GM12865 (cell line): Measurements from ENCODE around the gene SOCS6.
"Not testable (repeated sequence)": the region's sequence is repeated elsewhere in the genome, so short reads cannot be mapped to it uniquely, and the experiment has no call there.

Experiments used
- DNase-seq: peaks from one replicate; pipeline ENCODE4 v3.0.0; 2010; ENCODE audit warnings: low read depth
- H3K4me3 ChIP-seq: 2 replicates; pipeline ENCODE4 v1.5.1; 2011; ENCODE audit warnings: mild to moderate bottlenecking, low read depth, low read length, control low read depth
- TF ChIP-seq, protein P1 (sequence below): IDR thresholded peaks from 2 replicates; pipeline ENCODE4 v1.5.1; 2011; ENCODE audit warnings: low read length, control low read depth, low read depth, inconsistent platforms; ENCODE audit not compliant: insufficient read depth; ENCODE audit errors: missing control alignments

The SOCS6 gene

DNA sequence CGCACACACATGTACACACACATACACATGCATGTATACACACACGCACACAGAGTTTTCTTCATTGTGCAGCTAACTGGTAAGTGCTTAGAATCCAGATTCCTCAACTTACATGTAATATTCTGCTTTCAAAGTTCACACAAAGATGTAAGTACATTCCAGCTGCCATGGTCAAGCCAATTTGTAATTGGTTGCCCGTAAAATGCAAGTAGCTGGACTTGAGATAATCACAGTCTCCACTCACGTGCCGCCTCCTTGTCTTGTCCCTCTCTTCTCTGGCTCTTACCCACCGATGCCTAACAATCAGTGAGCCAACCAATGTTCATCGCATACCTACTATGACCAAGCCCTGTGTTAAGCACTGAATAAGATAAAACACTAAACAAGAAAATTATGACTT, 77.8 kb downstream of the SOCS6 start:
- DNase-seq = no peak
- TF ChIP-seq, protein P1, sequence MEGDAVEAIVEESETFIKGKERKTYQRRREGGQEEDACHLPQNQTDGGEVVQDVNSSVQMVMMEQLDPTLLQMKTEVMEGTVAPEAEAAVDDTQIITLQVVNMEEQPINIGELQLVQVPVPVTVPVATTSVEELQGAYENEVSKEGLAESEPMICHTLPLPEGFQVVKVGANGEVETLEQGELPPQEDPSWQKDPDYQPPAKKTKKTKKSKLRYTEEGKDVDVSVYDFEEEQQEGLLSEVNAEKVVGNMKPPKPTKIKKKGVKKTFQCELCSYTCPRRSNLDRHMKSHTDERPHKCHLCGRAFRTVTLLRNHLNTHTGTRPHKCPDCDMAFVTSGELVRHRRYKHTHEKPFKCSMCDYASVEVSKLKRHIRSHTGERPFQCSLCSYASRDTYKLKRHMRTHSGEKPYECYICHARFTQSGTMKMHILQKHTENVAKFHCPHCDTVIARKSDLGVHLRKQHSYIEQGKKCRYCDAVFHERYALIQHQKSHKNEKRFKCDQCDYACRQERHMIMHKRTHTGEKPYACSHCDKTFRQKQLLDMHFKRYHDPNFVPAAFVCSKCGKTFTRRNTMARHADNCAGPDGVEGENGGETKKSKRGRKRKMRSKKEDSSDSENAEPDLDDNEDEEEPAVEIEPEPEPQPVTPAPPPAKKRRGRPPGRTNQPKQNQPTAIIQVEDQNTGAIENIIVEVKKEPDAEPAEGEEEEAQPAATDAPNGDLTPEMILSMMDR = no peak
- H3K4me3 ChIP-seq = no peak overlapping the region

DNA sequence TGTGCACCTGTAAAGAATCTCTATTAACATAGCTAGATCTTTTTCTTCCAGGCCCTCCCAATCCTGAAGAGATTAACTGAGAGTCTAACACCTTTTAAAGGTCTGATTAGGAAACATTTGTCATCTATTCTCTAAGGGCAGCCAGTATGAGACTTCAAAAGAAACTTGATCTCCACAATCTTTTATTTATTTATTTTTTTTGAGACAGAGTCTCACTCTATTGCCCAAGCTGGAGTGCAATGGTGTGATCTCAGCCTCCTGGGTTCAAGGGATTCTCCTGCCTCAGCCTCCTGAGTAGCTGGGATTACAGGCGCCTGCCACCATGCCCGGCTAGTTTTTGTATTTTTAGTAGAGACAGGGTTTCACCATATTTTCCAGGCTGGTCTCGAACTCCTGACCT, 78.5 kb downstream of the SOCS6 start:
- H3K4me3 ChIP-seq, DNase-seq: not testable (repeated sequence)

DNA sequence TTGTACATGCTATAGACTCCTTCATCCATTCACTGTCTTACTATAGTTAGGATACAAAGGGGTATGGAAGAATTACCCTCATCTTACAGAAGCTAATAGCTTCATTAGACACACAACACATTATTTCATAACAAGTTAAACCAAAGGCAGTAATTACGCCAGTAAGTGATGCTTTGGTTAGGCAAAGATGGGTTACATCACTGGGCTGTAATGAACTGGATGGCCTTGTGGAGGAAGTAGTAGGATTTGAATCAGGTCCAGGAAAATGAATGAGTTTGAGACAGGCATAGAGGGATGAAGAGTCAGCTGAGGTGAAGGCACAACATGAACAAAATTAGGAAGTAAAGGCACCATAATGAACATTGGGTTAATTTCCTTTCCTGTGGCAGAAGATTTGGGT, 80.1 kb downstream of the SOCS6 start:
- no peak for DNase-seq
- TF ChIP-seq, protein P1 = no peak
- H3K4me3 ChIP-seq = no peak overlapping the region

DNA sequence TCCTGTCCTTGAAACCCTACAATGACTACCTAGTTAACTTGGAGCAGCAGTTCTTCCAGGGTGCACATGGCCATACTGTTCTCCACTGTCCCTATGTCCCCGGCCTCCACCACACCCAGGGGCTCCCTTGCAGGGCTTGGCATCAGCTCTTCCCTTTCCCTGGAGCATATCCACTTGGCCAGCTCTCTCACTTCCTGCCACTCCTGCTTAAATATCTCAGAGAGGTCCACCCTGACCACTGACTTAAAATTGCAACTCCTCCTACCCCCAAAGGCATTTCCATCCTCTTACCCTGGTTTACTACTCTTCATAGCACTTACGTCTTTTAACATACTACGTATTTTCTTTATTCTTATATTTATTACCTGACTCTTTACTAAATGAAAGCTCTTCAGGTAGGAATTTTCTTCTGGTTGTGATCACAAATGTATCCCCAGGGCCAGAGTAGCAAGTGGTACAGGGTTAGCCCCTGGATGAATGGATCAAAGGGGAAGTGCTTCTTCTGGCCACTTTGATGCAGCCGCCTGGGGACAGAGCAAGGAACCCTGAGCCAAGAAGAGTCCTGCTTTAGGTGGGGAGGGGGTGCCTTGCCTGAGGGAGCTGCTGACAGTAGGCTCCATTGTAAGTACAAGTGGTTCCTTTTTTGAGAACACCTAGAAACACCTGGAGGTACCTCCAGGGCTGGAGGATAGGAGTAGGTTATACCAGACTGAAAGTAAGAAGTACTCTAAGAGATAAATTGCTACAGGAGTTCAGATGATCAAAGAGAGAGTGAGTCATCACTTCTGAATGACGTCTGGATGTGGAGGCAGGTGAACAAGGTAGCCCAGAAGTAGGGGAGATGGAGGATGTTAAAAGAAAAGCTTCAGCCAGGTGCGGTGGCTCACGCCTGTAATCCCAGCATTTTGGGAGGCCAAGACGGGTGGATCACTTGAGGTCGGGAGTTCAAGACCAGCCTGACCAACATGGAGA, 82.2 kb downstream of the SOCS6 start:
- TF ChIP-seq, protein P1 = no peak
- no peak for DNase-seq
- no peak overlapping the region for H3K4me3 ChIP-seq

DNA sequence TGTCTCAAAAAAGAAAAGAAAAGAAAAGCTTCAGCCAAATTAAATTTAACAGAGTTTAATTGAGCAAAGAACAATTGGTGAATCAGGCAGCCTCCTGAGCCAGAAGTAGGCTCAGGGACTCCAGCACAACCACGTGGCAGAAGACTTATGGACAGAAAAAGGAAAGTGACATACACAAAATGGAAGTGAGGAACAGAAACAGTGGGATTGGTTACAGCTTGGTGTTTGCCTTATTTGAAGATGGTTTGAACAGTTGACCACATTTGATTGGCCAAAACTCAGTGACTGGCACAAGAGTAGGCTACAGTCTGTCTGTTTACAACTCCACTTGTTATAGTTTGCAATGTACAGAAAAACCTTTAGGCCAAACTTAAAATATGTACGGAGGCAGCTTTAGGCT, 83.1 kb downstream of the SOCS6 start:
- TF ChIP-seq, protein P1 = no peak
- H3K4me3 ChIP-seq = no peak overlapping the region
- DNase-seq = no peak

DNA sequence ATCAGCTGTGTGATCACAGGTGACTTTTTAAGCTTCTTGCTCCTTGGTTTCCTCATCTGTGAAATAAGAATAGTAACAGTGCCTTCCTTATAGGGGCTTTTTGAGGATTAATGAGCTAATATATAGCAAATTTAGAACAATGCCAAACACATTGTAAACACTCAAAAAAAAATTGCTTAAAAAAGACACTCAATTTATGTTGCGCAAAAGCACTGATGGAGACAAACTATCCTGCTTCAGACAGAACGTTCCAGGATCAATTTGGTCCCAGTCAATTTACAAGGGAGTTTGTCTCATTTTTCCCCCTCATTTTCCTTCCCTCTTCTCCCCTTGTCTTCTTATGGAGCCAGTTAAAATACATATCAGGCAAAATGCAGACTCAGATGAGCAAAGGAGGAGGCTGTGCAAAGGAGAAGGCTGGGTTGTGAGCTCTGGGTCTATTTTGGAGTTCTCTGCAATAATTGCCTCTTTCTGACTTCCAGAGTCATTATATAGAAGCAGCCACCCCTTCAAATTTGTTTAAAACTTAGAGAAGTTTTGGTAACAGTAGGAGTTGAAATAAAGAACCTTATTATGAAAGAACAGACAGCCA, 83.7 kb downstream of the SOCS6 start:
- no peak for DNase-seq
- no peak overlapping the region for H3K4me3 ChIP-seq
- TF ChIP-seq, protein P1 = no peak

DNA sequence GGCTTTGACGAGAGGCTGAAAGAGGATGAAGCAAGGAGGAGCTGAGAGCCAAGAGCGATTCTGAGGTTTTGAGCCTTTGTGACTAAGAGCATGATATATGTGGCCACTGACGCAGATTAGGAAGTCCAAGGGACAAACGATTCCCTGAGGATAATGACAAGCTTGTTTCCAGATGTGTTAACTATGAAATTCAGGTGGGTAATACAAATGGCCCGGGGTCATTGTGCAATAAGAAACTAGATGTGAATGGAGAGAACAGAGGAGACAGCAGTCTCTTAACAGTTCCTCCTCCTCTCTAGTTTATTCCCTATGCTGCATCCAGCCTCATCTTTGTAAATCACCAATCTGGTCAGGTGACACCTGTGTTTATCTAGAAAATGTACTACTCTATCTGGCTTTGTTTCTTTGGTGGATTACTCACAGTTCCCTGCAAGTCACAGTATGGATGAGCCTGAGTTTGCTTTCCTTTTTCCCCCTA, 84.2 kb downstream of the SOCS6 start:
- H3K4me3 ChIP-seq = no peak overlapping the region
- TF ChIP-seq, protein P1 = no peak
- DNase-seq = no peak
